DOHH2 (cell line): ENCODE measurements around the gene MYO9A.
"Not testable (repeated sequence)": the region's sequence is repeated elsewhere in the genome, so short reads cannot be mapped to it uniquely, and the experiment has no call there.

Experiments
- H3F3A ChIP-seq: fragments of 200-600 bp; sonication (generic), shearing (Covaris generic); 2 replicates; pipeline ENCODE4 v1.6.0; 2016; ENCODE audit warnings: antibody characterized with exemption, mild to moderate bottlenecking; ENCODE audit not compliant: control insufficient read depth, insufficient read depth
- H3K27ac ChIP-seq: fragments of 200-600 bp; sonication (generic); 2 replicates; pipeline ENCODE4 v1.5.1; 2014; ENCODE audit warnings: low read depth, mild to moderate bottlenecking, low read length, moderate library complexity
- H3K27me3 ChIP-seq: fragments of 200-600 bp; sonication (generic); 2 replicates; pipeline ENCODE4 v1.6.1; 2014; ENCODE audit warnings: mild to moderate bottlenecking, low read length, mixed read lengths; ENCODE audit not compliant: control insufficient read depth
- H3K36me3 ChIP-seq: fragments of 200-600 bp; sonication (generic); 2 replicates; pipeline ENCODE4 v1.6.1; 2014; ENCODE audit warnings: mild to moderate bottlenecking, low read length, moderate library complexity, mixed read lengths; ENCODE audit not compliant: control insufficient read depth
- H3K4me1 ChIP-seq: fragments of 200-600 bp; sonication (generic); 2 replicates; pipeline ENCODE4 v1.6.1; 2014; ENCODE audit warnings: mild to moderate bottlenecking, low read length, mixed read lengths; ENCODE audit not compliant: control insufficient read depth
- H3K4me2 ChIP-seq: fragments of 200-600 bp; sonication (generic); 2 replicates; pipeline ENCODE4 v1.6.0; 2014; ENCODE audit warnings: mild to moderate bottlenecking, low read length, moderate library complexity
- H3K4me3 ChIP-seq: fragments of 200-600 bp; sonication (generic); 2 replicates; pipeline ENCODE4 v1.5.1; 2014; ENCODE audit warnings: mild to moderate bottlenecking, low read length, mixed read lengths
- H3K79me2 ChIP-seq: fragments of 200-600 bp; sonication (generic); 2 replicates; pipeline ENCODE4 v1.6.1; 2014; ENCODE audit warnings: mild to moderate bottlenecking, low read length, mixed read lengths; ENCODE audit not compliant: control insufficient read depth
- H3K9me2 ChIP-seq: fragments of 200-600 bp; sonication (generic); replicated peaks from 2 replicates; pipeline ENCODE4 v1.6.1; 2014; ENCODE audit warnings: mild to moderate bottlenecking, low read length, mixed read lengths; ENCODE audit not compliant: control insufficient read depth
- H3K9me3 ChIP-seq: fragments of 200-600 bp; sonication (generic); 2 replicates; pipeline ENCODE4 v1.6.1; 2014; ENCODE audit warnings: antibody characterized with exemption, low read length, mixed read lengths; ENCODE audit not compliant: control insufficient read depth, insufficient read depth
- H4K20me1 ChIP-seq: fragments of 200-600 bp; sonication (generic); 2 replicates; pipeline ENCODE4 v1.6.0; 2014; ENCODE audit warnings: low read depth, mild to moderate bottlenecking, antibody characterized with exemption, low read length, moderate library complexity; ENCODE audit not compliant: control insufficient read depth, insufficient read depth
- CTCF ChIP-seq: fragments of 200-600 bp; sonication (generic); IDR thresholded peaks from one replicate; pipeline ENCODE4 v1.5.1; 2014; ENCODE audit warnings: antibody characterized with exemption, mild to moderate bottlenecking, low read depth, low read length; ENCODE audit not compliant: poor library complexity, severe bottlenecking
- EZH2phosphoT487 ChIP-seq: fragments of 200-600 bp; sonication (generic); IDR thresholded peaks from 2 replicates; pipeline ENCODE4 v1.6.1; 2017; ENCODE audit warnings: borderline replicate concordance, mild to moderate bottlenecking, antibody characterized with exemption, low read length, moderate library complexity, mixed read lengths

The MYO9A gene

GRCh38 chr15:72105111-72105510, 12.8 kb downstream of the MYO9A start:
- Histone ChIP-seq H3K27me3 (no peaks in the 10 kb centered on the region), H3K9me3 (no peaks in the 10 kb centered on the region), H3K4me3 (peak overlapping the region; percentile 9; the same call in 1 of the 2 replicates), H3K4me1 (peaks cover 77% of the 10 kb centered on the region), H3K4me2 (peak overlapping the region; percentile 61), H4K20me1 (no peaks in the 10 kb centered on the region), H3K27ac (peak overlapping the region; percentile 48), H3F3A (peaks cover 18% of the 10 kb centered on the region), H3K9me2 (no peaks in the 10 kb centered on the region), H3K79me2 (peaks cover 77% of the 10 kb centered on the region), H3K36me3 (no peaks in the 10 kb centered on the region)
- no peak for TF ChIP-seq CTCF

- Histone ChIP-seq H3K79me2 (peaks cover 70% of the 10 kb centered on the region), H3F3A (peaks cover 16% of the 10 kb centered on the region), H3K36me3 (peaks cover 14% of the 10 kb centered on the region), H3K4me1 (peaks cover 54% of the 10 kb centered on the region)
- H3K9me3 ChIP-seq, H3K4me3 ChIP-seq, H3K27ac ChIP-seq, H3K4me2 ChIP-seq, H4K20me1 ChIP-seq, H3K9me2 ChIP-seq, H3K27me3 ChIP-seq: not testable (repeated sequence)
Measured at GRCh38 chr15:72100551-72100950, 17.4 kb downstream of the MYO9A start.

- Histone ChIP-seq H3K9me3 (no peaks in the 10 kb centered on the region), H3K79me2 (peaks cover 56% of the 10 kb centered on the region), H3K4me1 (peaks cover 40% of the 10 kb centered on the region), H3K9me2 (no peaks in the 10 kb centered on the region), H3K27me3 (no peaks in the 10 kb centered on the region), H3F3A (peaks cover 8% of the 10 kb centered on the region), H3K36me3 (peaks cover 14% of the 10 kb centered on the region), H3K4me3 (no peak overlapping the region), H3K4me2 (no peak overlapping the region), H3K27ac (no peak overlapping the region), H4K20me1 (no peaks in the 10 kb centered on the region)
- TF ChIP-seq EZH2phosphoT487 (no peak), CTCF (no peak)
Measured at GRCh38 chr15:72099155-72099554, 18.8 kb downstream of the MYO9A start.

GRCh38 chr15:72098040-72098439, 19.9 kb downstream of the MYO9A start:
- H3K27me3 ChIP-seq: no peaks in the 10 kb centered on the region
- no peaks in the 10 kb centered on the region for H3F3A ChIP-seq
- peaks cover 30% of the 10 kb centered on the region for H3K4me1 ChIP-seq
- H3K79me2 ChIP-seq: peaks cover 49% of the 10 kb centered on the region
- H3K9me2 ChIP-seq: no peaks in the 10 kb centered on the region
- H3K4me2 ChIP-seq: no peak overlapping the region
- H3K27ac ChIP-seq: no peak overlapping the region
- H3K36me3 ChIP-seq: peaks cover 14% of the 10 kb centered on the region
- H3K9me3 ChIP-seq: no peaks in the 10 kb centered on the region
- TF ChIP-seq CTCF (no peak), EZH2phosphoT487 (no peak)
- no peaks in the 10 kb centered on the region for H4K20me1 ChIP-seq
- H3K4me3 ChIP-seq: no peak overlapping the region
